T-cell (primary cell): Measurements from ENCODE around the gene MCM9. TPM values are rescaled to one million over a fixed set of nuclear protein-coding genes. Genes with fewer than 3 reads are reported as not detected.
A peak's percentile ranks its signal among the peaks of the same experiment; 100 is the strongest.

ENCODE experiments used
- ATAC-seq, 4 experiments: fragments of 200-7000 bp in 3 of 4; fragments of 150-1000 bp in 1 of 4; cut with Tn5 transposase; replicated peaks in 1 of 4; 1 replicate in 3 of 4; 2 replicates in 1 of 4; pipeline ENCODE4 v1.10.0; 2021; ENCODE audit warnings: moderate library complexity in 3 of 4, mild to moderate bottlenecking in 2 of 4, moderate number of reproducible peaks in 1 of 4
- CTCF ChIA-PET, 2 donors: fragments of 300-600 bp; sonication (Branson Sonifier 250); formaldehyde crosslinking; loops; one replicate each; lab custom pipeline; 2022; ENCODE audit warnings: antibody characterized with exemption in 2 of 2; lab: Charles Lee
- POLR2A ChIA-PET, 2 donors: fragments of 300-600 bp; sonication (Branson Sonifier 250); formaldehyde crosslinking; loops; one replicate each; lab custom pipeline; 2022; ENCODE audit warnings: antibody characterized with exemption in 2 of 2; lab: Charles Lee
- DNase-seq, 35 experiments: peaks; one replicate each; pipeline versions ENCODE4 v3.0.0 to v3.0.0-alpha.2; 2013 to 2023
- H3K27ac ChIP-seq: one replicate; pipeline ENCODE4 v1.5.1; 2013; ENCODE audit warnings: low read length
- H3K27me3 ChIP-seq, 2 experiments: replicated peaks in 1 of 2; 1 replicate in 1 of 2; 2 replicates in 1 of 2; pipeline versions ENCODE4 v1.6.1 to v1.7.0; 2013; ENCODE audit warnings: low read length in 1 of 2, mixed read lengths in 1 of 2; ENCODE audit not compliant: control insufficient read depth in 2 of 2, insufficient read depth in 2 of 2; ENCODE audit errors: extremely low read depth in 1 of 2
- H3K36me3 ChIP-seq, 2 donors: 1 replicate in 1 of 2; 2 replicates in 1 of 2; pipeline versions ENCODE4 v1.6.1 to v1.7.0; 2013; ENCODE audit warnings: low read length in 1 of 2; ENCODE audit not compliant: control insufficient read depth in 2 of 2, insufficient read depth in 1 of 2; ENCODE audit errors: extremely low read depth in 1 of 2
- H3K4me1 ChIP-seq, 2 experiments: 1 replicate in 1 of 2; 2 replicates in 1 of 2; pipeline versions ENCODE4 v1.6.1 to v1.7.0; 2013; ENCODE audit warnings: low read length in 2 of 2, mixed read lengths in 1 of 2; ENCODE audit not compliant: insufficient read depth in 2 of 2, control insufficient read depth in 1 of 2; ENCODE audit errors: extremely low read depth in 1 of 2
- H3K4me3 ChIP-seq, 2 donors: 1 replicate in 1 of 2; 2 replicates in 1 of 2; pipeline versions ENCODE4 v1.5.1 to v1.7.0; 2013; ENCODE audit warnings: mild to moderate bottlenecking in 2 of 2, low read length in 1 of 2, moderate library complexity in 1 of 2; ENCODE audit not compliant: control insufficient read depth in 1 of 2; ENCODE audit errors: extremely low read depth in 1 of 2
- H3K9me3 ChIP-seq: 2 replicates; pipeline ENCODE4 v1.7.0; 2013
- H3K27ac Mint-ChIP-seq, 2 donors: one replicate each; pipeline ENCODE4 v1.8.0; 2020 to 2021; ENCODE audit warnings: mild to moderate bottlenecking in 2 of 2, mixed read lengths in 2 of 2
- H3K27me3 Mint-ChIP-seq, 2 donors: one replicate each; pipeline ENCODE4 v1.8.0; 2021 to 2022; ENCODE audit warnings: mixed read lengths in 2 of 2
- H3K36me3 Mint-ChIP-seq: one replicate; pipeline ENCODE4 v1.8.0; 2021; ENCODE audit warnings: mixed read lengths
- H3K4me1 Mint-ChIP-seq, 3 donors: one replicate each; pipeline ENCODE4 v1.8.0; 2020 to 2022; ENCODE audit warnings: mixed read lengths in 3 of 3, mild to moderate bottlenecking in 1 of 3
- H3K4me3 Mint-ChIP-seq, 3 donors: one replicate each; pipeline ENCODE4 v1.8.0; 2020 to 2022; ENCODE audit warnings: mild to moderate bottlenecking in 3 of 3, mixed read lengths in 3 of 3, moderate library complexity in 3 of 3
- H3K9me3 Mint-ChIP-seq, 3 donors: one replicate each; pipeline ENCODE4 v1.8.0; 2020 to 2022; ENCODE audit warnings: mixed read lengths in 3 of 3
- WGBS: methylation state at CpG from one replicate; pipeline ENCODE4 v1.1.5; 2013; ENCODE audit warnings: missing lambda C conversion rate; ENCODE audit not compliant: insufficient coverage; 5-methylcytosine and 5-hydroxymethylcytosine counted together
- total RNA-seq, 35 experiments: library from RNA in 6 of 35; stranded (reverse) in 6 of 35; fragments of 120-200 nt in 1 of 35; gene quantifications; one replicate each; pipeline versions ENCODE4 v1.2.1 to v1.2.4 and lab custom pipeline; 2013 to 2026

The MCM9 gene
- total RNA-seq, 5 donors from 2014 or later (not counting 1 experiment from before 2014, with no cell fraction given): 27.9 to 34.8 (median 31.4) TPM

DNA sequence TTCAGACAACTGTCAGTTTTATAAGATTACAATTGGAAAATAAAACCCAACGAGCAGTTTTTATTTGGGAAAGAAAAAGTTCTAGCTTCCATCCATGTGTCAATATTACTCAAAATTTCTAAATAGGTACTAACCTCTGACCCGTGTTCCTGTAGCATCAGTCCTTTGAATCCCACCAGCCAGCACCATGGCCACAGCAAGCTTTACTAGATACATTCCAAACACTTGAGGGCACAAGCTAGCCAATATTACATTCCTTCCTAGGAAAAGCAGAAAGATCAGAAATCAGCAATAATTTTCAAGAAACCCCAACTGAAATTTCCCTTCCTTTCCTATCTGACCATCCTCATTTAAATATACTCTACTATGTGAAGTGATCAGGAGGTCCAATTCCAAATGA lies 21.8 kb downstream of the MCM9 start:
- Mint-ChIP-seq H3K4me3 (no peak overlapping the region), H3K27ac (peak overlapping the region; percentile 29), H3K9me3 (no peaks in the 10 kb centered on the region), H3K27me3 (no peaks in the 10 kb centered on the region), H3K36me3 (peaks cover 64% of the 10 kb centered on the region), H3K4me1 (peaks cover 5 to 13% (median 11%) of the 10 kb centered on the region in 3 donors)
- H3K27me3 ChIP-seq: no peaks in the 10 kb centered on the region
- POLR2A ChIA-PET: interaction anchor here in 1 of 2 donors (0.9 kb wide), 1 partner anchor 9 kb away, joined by 3 read pairs; no protein-coding TSS in a partner anchor
- DNase-seq (no peak), ATAC-seq (no peak)
- H3K27ac ChIP-seq: no peak overlapping the region
- CTCF ChIA-PET: interaction anchor here in 1 of 2 donors (0.6 to 1.5 kb wide), 2 partner anchors 113 to 261 kb away, joined by 3 read pairs; no protein-coding TSS in a partner anchor
- WGBS: 88% methylated on average over 1 of the region's 2 CpGs
- no peaks in the 10 kb centered on the region for H3K9me3 ChIP-seq
- H3K4me1 ChIP-seq: no peaks in the 10 kb centered on the region
- peaks cover 0 to 69% of the 10 kb centered on the region in 2 donors for H3K36me3 ChIP-seq
- H3K4me3 ChIP-seq: no peak overlapping the region

DNA sequence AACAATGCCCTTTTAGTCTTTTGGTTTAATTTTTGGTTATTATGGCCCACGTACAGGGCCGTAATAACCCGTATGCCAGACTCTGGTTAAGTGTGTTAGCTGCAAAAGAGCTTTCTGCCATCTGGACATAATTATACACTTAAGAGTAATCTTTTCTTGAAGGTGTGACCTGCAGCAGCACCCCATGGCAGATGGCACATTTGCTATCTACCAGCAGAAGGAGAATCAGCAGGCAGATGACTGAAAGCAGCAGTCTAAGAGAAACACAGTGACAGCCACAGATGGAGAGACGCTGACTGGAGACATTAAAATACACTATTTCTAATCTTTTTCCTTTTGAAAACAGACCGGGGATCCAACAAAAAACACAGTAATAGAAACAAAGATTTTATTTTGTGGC lies 22.3 kb downstream of the MCM9 start:
- Histone ChIP-seq H3K36me3 (peaks cover 0 to 70% of the 10 kb centered on the region in 2 donors), H3K9me3 (no peaks in the 10 kb centered on the region), H3K27me3 (no peaks in the 10 kb centered on the region), H3K27ac (no peak overlapping the region), H3K4me1 (no peaks in the 10 kb centered on the region), H3K4me3 (no peak overlapping the region)
- ATAC-seq (no peak), DNase-seq (no peak)
- ChIA-PET CTCF (interaction anchor here in 1 of 2 donors (0.6 kb wide), 1 partner anchor 261 kb away, joined by 3 read pairs; no protein-coding TSS in a partner anchor), POLR2A (interaction anchor here in 1 of 2 donors (0.9 kb wide), 1 partner anchor 9 kb away, joined by 3 read pairs; no protein-coding TSS in a partner anchor)
- Mint-ChIP-seq H3K27me3 (no peaks in the 10 kb centered on the region), H3K9me3 (no peaks in the 10 kb centered on the region), H3K27ac (peak overlapping the region; percentile 31 to 66), H3K4me1 (peaks cover 5 to 14% (median 11%) of the 10 kb centered on the region in 3 donors), H3K36me3 (peaks cover 65% of the 10 kb centered on the region), H3K4me3 (no peak overlapping the region)
- WGBS: no CpG with 5 or more reads among the region's 5 CpGs

- Histone ChIP-seq H3K27ac (no peak overlapping the region), H3K27me3 (no peaks in the 10 kb centered on the region), H3K4me1 (peaks cover 0 to 5% of the 10 kb centered on the region in 2 experiments), H3K4me3 (no peak overlapping the region), H3K36me3 (peaks cover 0 to 75% of the 10 kb centered on the region in 2 donors), H3K9me3 (no peaks in the 10 kb centered on the region)
- DNase-seq (no peak), ATAC-seq (no peak)
- ChIA-PET CTCF (interaction anchor here in 1 of 2 donors (1.4 to 2.1 kb wide), 2 partner anchors 11 to 15 kb away, joined by 3 to 10 read pairs; no protein-coding TSS in a partner anchor), POLR2A (interaction anchor here in 1 of 2 donors (0.8 kb wide), 1 partner anchor 19 kb away, joined by 3 read pairs; no protein-coding TSS in a partner anchor)
- no CpG with 5 or more reads among the region's 1 CpG for WGBS
- Mint-ChIP-seq H3K27ac (no peak overlapping the region), H3K9me3 (no peaks in the 10 kb centered on the region), H3K27me3 (no peaks in the 10 kb centered on the region), H3K4me1 (peaks cover 13 to 50% (median 46%) of the 10 kb centered on the region in 3 donors), H3K36me3 (peaks cover 67% of the 10 kb centered on the region), H3K4me3 (no peak overlapping the region)
Measured at GRCh38 chr6:118908441-118908840, 26.5 kb downstream of the MCM9 start.

DNA sequence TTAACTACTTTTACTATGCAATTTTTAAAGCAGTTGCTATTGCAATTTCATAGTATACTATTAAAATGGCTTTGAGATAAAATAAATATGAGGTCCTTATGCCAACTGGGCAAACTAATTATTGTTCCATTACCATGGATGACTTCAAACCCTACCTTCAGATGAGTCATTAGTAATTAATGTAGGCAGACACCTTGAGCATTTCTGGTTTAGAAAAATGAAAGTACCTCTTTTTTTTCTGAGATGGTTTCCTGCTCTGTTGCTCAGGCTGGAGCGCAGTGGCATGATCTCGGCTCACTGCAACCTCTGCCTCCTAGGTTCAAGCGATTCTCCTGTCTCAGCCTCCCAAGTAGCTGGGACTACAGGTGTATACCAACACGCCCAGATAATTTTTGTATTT lies 29.1 kb downstream of the MCM9 start:
- H3K9me3 ChIP-seq: no peaks in the 10 kb centered on the region
- no peaks in the 10 kb centered on the region for H3K27me3 ChIP-seq
- no CpG with 5 or more reads among the region's 4 CpGs for WGBS
- H3K36me3 ChIP-seq: peaks cover 0 to 72% of the 10 kb centered on the region in 2 donors
- no peaks in the 10 kb centered on the region for H3K9me3 Mint-ChIP-seq
- POLR2A ChIA-PET: no interaction called here
- peaks cover 39 to 70% (median 68%) of the 10 kb centered on the region in 3 donors for H3K4me1 Mint-ChIP-seq
- H3K4me3 ChIP-seq: no peak overlapping the region
- H3K36me3 Mint-ChIP-seq: peaks cover 74% of the 10 kb centered on the region
- DNase-seq (no peak), ATAC-seq (peak in 1 of 4 experiments; percentile 52)
- CTCF ChIA-PET: interaction anchor here in 1 of 2 donors (0.6 kb wide), 1 partner anchor 59 kb away, joined by 3 read pairs; no protein-coding TSS in a partner anchor
- no peaks in the 10 kb centered on the region for H3K27me3 Mint-ChIP-seq
- no peak overlapping the region for H3K27ac ChIP-seq
- H3K4me1 ChIP-seq: peaks cover 0 to 5% of the 10 kb centered on the region in 2 experiments
- peak overlapping the region; percentile 75 to 82 for H3K27ac Mint-ChIP-seq
- H3K4me3 Mint-ChIP-seq: peak overlapping the region in 1 of 3 donors; percentile 54

- no peak overlapping the region for H3K27ac ChIP-seq
- peaks cover 7 to 8% of the 10 kb centered on the region in 2 experiments for H3K4me1 ChIP-seq
- no peak for DNase-seq
- H3K9me3 Mint-ChIP-seq: no peaks in the 10 kb centered on the region
- peaks cover 0 to 66% of the 10 kb centered on the region in 2 donors for H3K36me3 ChIP-seq
- no peak overlapping the region for H3K4me3 Mint-ChIP-seq
- peaks cover 47 to 75% (median 73%) of the 10 kb centered on the region in 3 donors for H3K4me1 Mint-ChIP-seq
- peaks cover 74% of the 10 kb centered on the region for H3K36me3 Mint-ChIP-seq
- no peak for ATAC-seq
- no peaks in the 10 kb centered on the region for H3K9me3 ChIP-seq
- H3K27me3 ChIP-seq: no peaks in the 10 kb centered on the region
- ChIA-PET CTCF (interaction anchor here in 1 of 2 donors (0.7 to 1.0 kb wide), 3 partner anchors 9 to 212 kb away, joined by 3 read pairs; no protein-coding TSS in a partner anchor), POLR2A (interaction anchor here in 1 of 2 donors (1.3 kb wide), 1 partner anchor 10 kb away, joined by 6 read pairs; no protein-coding TSS in a partner anchor)
- no peak overlapping the region for H3K27ac Mint-ChIP-seq
- H3K4me3 ChIP-seq: no peak overlapping the region
- H3K27me3 Mint-ChIP-seq: no peaks in the 10 kb centered on the region
Measured at GRCh38 chr6:118905084-118905483, 29.9 kb downstream of the MCM9 start.

DNA sequence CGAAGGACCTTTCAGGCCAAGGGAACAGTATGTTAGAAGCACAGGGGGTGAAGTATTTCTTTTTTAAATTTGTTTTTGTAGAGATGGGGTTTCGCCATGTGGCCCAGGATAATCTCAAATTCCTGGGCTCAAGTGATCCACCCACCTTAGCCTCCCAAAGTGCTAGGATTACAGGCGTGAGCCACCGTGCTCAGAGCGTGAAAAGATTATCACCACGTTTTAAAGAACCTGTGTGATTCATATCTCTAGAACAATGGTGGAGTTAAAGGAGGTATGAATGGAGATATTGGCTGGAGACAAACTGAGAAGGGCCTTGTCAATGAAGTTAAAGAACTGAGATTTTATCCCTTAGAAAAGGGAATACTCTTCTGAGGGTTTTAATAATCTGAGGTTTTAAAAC lies 31.3 kb downstream of the MCM9 start:
- no peaks in the 10 kb centered on the region for H3K27me3 Mint-ChIP-seq
- H3K36me3 ChIP-seq: peaks cover 0 to 59% of the 10 kb centered on the region in 2 donors
- 100% methylated on average over 1 of the region's 6 CpGs for WGBS
- POLR2A ChIA-PET: interaction anchor here in 1 of 2 donors (0.5 kb wide), 1 partner anchor 20 kb away, joined by 3 read pairs; no protein-coding TSS in a partner anchor
- H3K27me3 ChIP-seq: no peaks in the 10 kb centered on the region
- no peak overlapping the region for H3K4me3 ChIP-seq
- H3K27ac ChIP-seq: no peak overlapping the region
- peaks cover 61 to 85% (median 85%) of the 10 kb centered on the region in 3 donors for H3K4me1 Mint-ChIP-seq
- DNase-seq (no peak), ATAC-seq (no peak)
- no peak overlapping the region for H3K4me3 Mint-ChIP-seq
- peak overlapping the region; percentile 50 to 79 for H3K27ac Mint-ChIP-seq
- no peaks in the 10 kb centered on the region for H3K9me3 ChIP-seq
- peaks cover 20 to 21% of the 10 kb centered on the region in 2 experiments for H3K4me1 ChIP-seq
- no peaks in the 10 kb centered on the region for H3K9me3 Mint-ChIP-seq
- peaks cover 79% of the 10 kb centered on the region for H3K36me3 Mint-ChIP-seq
- CTCF ChIA-PET: no interaction called here
